GM06990 (cell line): ENCODE results near the gene SENP1.

Experiments
- DNase-seq: peaks from one replicate; pipeline ENCODE4 v3.0.0-alpha.2; 2011; ENCODE audit not compliant: insufficient read length; ENCODE audit errors: extremely low read depth
- H3K27me3 ChIP-seq: replicated peaks from 2 replicates; pipeline ENCODE4 v1.6.0; 2011; ENCODE audit warnings: low read length; ENCODE audit not compliant: control insufficient read depth, insufficient read depth
- H3K36me3 ChIP-seq: 2 replicates; pipeline ENCODE4 v1.5.1; 2011; ENCODE audit warnings: low read length; ENCODE audit not compliant: control insufficient read depth, insufficient read depth
- H3K4me3 ChIP-seq: replicated peaks from 2 replicates; pipeline ENCODE4 v1.5.1; 2011; ENCODE audit warnings: low read depth, mild to moderate bottlenecking, control low read depth, low read length
- CTCF ChIP-seq: IDR thresholded peaks from 2 replicates; pipeline ENCODE4 v1.5.1; 2011; ENCODE audit warnings: low read length, control low read depth, mild to moderate bottlenecking, inconsistent platforms; ENCODE audit not compliant: insufficient read depth, poor library complexity, severe bottlenecking

SENP1 gene

GRCh38 chr12:48026060-48026827 is 79.6 kb downstream of the SENP1 start:
- H3K4me3 ChIP-seq = no peak overlapping the region
- H3K36me3 ChIP-seq = no peaks in the 10 kb centered on the region
- no peak for DNase-seq
- peaks cover 1% of the 10 kb centered on the region; the same call in 1 of the 2 replicates for H3K27me3 ChIP-seq
- TF ChIP-seq CTCF = no peak

GRCh38 chr12:48025281-48025680 is 80.6 kb downstream of the SENP1 start:
- no peak overlapping the region for H3K4me3 ChIP-seq
- H3K36me3 ChIP-seq = no peaks in the 10 kb centered on the region
- TF ChIP-seq CTCF = no peak
- no peak for DNase-seq
- peaks cover 1% of the 10 kb centered on the region; the same call in 1 of the 2 replicates for H3K27me3 ChIP-seq

GRCh38 chr12:48024735-48025134 is 81.1 kb downstream of the SENP1 start:
- no peak for DNase-seq
- no peaks in the 10 kb centered on the region for H3K36me3 ChIP-seq
- no peak for TF ChIP-seq CTCF
- no peak overlapping the region for H3K4me3 ChIP-seq
- peaks cover 1% of the 10 kb centered on the region; the same call in 1 of the 2 replicates for H3K27me3 ChIP-seq

- H3K27me3 ChIP-seq = peaks cover 1% of the 10 kb centered on the region; the same call in 1 of the 2 replicates
Observed at GRCh38 chr12:48023386-48023785, 82.5 kb downstream of the SENP1 start.

GRCh38 chr12:48022676-48023385 is 83.0 kb downstream of the SENP1 start:
- no peak for DNase-seq
- Histone ChIP-seq H3K36me3 (no peaks in the 10 kb centered on the region), H3K4me3 (no peak overlapping the region), H3K27me3 (peaks cover 1% of the 10 kb centered on the region; the same call in 1 of the 2 replicates)
- no peak for TF ChIP-seq CTCF

More at GRCh38 chr12:48023386-48023785, 82.5 kb downstream of the SENP1 start:
- DNase-seq = no peak
- Histone ChIP-seq H3K36me3 (no peaks in the 10 kb centered on the region), H3K4me3 (no peak overlapping the region)
- TF ChIP-seq CTCF = no peak
